Activated CD4-positive, alpha-beta T cell treated with anti-CD3 and anti-CD28 coated beads, Interleukin-2, amount 50 U/mL, for 48 hours (primary cell): Measurements from ENCODE around the gene PRKAR1B.

Experiments used
- DNase-seq, 2 experiments: peaks; one replicate each; pipeline ENCODE4 v3.0.0-alpha.2; 2020

PRKAR1B gene

DNA sequence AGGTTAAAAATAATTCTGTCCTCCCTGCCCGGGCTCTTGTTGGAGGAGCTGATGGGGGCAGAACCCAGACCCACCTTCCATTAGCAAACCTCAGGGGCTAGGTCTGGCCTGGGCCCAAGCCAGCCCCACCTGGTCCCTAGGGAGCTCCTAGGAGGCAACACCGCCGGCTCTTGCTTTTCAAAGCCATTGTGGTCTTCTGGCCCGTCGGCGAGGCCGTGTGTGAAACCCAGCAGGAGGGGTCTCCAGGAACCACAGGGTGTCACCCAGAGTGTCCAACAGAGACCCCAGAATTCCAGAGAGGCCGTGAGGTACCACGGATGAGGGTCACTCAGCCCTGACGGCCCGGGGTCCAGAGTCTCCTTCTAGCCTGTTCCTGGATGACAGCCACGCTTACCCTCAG is 190.8 kb downstream of the PRKAR1B start:
- DNase-seq = no peak

DNA sequence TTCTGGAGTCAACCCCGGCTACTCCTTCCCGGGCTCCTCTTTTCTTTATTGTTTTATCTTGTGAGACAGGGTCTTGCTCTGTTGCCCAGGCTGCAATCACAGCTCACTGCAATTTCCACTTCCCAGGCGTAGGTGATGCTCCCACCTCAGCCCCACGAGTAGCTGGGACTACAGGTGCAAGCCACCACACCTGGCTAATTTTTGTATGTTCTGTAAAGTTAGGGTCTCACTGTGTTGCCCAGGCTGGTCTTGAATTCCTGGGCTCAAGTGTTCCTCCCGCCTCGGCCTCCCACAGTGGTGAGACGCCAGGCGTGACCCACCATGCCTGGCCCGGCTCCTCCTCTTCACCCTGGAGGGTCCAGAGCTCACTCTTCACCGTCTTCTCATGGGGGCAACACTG is 192.1 kb downstream of the PRKAR1B start:
- no peak for DNase-seq

DNA sequence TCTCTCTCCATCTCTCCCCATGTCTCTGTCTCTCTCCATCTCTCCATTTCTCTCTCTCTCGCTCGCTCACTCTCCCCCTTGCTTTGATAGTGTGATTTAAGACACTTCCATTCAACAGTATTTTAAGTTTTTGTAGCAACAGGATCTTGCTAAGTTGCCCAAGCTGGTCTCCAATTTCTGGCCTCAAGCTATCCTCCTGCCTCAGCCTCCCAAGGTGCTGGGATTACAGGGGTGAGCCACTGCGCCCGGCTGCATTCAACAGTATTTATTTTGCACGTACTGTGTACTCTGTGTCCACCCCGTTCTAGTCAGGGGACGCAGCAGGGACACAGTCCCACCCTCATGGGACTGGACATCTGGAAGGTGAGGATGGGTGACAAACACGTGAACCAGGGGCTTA is 193.0 kb downstream of the PRKAR1B start:
- DNase-seq = no peak

DNA sequence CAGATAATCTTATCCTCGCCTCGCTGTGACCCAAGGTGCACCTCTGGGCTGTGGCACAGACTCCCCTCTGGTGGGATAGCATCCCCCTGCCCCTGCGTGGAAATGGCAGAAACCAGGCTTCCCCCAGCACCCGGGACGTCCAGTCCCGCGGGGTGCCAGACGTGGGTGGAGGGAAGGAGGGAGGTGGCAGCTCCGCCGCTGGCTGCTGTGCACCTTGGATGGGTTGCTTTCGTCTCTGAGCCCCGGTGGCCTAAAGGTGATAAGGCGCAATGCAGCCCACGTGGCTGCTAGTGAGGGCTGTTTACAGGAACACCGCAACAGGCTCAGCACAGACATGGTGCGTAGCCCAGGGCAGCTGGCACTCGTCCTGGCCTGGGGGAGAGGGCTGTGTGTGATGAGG is 193.8 kb downstream of the PRKAR1B start:
- no peak for DNase-seq

DNA sequence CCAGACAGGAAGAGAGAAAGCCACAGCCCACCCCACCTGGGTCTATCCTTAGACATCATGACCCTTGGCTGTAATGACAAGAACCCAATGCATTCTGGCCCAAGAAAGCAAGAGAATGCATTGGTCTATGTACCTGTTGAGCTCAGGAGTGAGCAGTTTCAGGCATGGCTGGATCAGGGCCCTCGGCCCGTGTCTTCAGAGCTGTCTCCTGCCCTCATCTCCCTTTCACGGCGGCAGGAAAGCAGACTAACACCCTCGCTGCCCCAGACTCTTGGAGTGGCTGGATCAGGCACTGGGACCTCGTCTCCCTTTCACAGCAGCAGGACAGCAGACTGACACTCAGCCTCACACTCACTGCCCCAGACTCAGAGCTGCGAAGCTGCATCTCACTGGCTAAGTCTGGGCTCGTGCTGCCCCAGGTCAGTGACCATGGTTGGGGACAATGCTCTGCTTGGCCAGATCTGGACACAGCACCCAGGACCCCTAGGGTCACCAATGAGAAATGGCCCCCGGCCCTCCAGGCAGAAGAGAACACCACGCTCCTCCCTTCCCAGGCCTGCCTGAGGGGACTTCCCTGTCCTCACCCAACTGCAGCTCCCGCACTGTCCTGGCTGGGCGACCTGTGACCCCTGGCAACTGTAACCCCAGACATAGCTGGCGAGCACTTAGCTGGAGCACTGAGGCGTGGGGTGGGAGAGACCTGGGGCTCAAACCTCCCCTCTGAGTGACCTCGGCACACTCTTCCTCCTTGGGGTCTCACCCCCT is 194.5 kb downstream of the PRKAR1B start:
- no peak for DNase-seq

DNA sequence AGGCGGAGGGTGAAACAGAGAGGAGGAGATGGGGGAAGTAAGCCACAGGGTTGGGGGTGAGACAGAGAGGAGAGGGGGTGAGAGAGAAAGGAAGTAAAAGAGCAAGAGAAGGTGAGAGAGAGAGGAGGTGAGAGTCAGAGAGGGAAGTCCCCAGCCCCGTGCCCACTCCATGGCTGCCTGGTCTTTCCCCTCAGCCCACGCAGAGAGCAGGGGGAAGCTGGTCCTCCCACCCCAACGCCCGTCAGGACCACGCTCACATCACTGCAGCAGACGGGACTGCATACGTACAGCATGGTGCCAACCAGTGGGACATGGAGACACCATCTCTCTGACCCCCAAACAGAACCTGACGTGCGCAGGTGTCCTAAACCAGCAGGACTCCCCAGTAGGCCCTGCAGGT is 195.3 kb downstream of the PRKAR1B start:
- DNase-seq = no peak

DNA sequence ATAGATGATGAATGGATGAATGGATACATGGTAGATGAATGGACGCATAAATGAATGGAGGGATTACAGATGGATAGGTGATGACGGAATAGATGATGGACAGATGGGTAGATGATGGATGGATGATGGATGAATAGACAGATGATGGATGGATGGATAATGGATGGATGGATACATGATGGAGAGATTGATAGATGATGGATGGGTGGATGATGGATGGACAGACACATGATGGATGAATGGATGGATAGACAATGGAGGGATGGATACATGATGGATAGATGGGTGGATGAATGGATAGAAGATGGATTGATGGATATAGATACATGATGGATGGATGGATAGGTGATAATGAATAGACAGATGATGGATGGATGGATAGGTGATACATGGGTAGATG is 198.6 kb downstream of the PRKAR1B start:
- DNase-seq = no peak

DNA sequence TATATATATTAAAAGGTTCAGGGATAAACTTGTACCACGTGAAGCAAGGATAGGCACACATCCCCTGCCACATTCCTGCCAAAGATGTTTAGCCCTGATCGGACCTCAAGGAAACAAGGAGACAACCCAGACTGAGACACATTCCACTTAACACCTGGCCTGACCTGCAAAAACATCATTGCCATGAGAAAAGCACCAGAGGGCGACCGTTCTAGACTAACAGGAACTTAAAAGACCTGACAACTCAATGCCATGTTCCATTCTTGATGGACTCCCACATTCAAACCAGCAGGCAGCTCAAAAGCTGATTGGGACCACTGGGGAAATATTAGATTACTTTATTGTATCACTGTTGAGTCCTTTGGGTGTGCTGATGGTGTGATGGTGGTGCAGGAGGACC is 199.4 kb downstream of the PRKAR1B start:
- no peak for DNase-seq

DNA sequence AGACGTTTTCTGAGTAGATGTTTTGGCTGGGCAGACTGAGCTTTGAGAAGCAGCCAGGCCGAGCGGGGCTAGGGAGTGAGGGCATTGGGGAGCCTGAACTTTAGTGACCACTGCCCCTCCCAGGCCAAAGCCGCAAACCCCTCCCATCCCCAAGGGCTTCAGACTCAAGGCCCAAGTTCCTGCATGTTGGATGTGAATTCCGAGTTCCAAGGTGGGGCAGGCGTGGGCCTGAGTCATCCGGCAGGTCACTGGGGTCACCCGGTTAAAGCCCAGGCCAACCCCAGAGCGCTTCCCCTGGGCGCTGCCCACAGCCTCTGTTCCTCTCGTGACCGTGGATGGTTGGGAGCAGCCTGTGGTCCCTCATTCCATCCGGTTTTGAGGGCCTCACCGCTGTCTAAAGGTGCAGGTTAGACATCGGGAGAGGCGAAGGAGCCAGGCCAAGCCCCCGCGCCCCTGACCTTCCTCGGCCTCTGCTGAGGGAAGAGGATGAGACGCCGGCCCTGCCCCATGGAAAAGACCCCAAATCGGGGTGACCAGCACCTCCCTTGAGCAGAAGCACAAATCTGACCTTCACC is 200.5 kb downstream of the PRKAR1B start:
- DNase-seq = no peak

DNA sequence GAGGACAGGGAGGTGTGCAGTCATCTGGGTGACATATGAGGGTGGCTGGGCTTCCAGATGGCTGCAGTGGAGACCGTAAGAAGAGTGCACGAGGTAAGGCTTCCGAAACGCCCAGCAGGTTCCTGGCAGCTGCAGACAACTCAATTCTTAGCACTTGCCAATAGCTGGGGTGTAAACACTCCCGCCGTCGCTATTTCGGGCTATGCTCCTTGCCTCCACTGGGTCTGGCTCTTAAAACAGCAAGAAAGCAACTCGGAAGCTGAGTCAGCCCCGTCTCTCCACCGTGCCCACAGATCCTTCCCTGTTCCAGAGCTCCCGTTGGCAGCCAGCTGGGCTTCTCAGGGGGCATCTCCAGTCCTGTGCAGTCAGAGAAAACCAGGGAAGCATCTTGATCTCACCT is 201.3 kb downstream of the PRKAR1B start:
- DNase-seq = no peak

DNA sequence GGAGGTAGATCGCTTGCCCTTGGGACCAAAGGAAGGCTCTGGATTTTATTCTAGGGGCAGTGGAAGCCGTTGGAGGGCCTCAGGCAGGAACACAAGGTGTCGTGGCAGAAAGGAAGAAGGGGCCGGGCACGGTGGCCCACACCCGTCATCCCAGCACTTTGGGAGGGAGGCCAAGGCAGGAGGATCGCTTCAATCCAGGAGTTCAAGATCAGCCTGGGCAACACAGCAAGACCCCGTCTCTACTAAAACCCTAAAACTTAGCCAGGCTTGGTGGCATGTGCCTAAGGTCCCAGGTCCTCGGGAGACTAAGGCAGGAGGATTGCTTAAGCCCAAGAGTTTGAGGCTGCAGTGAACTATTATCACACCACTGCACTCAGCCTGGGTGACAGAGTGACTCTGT is 202.3 kb downstream of the PRKAR1B start:
- no peak for DNase-seq

DNA sequence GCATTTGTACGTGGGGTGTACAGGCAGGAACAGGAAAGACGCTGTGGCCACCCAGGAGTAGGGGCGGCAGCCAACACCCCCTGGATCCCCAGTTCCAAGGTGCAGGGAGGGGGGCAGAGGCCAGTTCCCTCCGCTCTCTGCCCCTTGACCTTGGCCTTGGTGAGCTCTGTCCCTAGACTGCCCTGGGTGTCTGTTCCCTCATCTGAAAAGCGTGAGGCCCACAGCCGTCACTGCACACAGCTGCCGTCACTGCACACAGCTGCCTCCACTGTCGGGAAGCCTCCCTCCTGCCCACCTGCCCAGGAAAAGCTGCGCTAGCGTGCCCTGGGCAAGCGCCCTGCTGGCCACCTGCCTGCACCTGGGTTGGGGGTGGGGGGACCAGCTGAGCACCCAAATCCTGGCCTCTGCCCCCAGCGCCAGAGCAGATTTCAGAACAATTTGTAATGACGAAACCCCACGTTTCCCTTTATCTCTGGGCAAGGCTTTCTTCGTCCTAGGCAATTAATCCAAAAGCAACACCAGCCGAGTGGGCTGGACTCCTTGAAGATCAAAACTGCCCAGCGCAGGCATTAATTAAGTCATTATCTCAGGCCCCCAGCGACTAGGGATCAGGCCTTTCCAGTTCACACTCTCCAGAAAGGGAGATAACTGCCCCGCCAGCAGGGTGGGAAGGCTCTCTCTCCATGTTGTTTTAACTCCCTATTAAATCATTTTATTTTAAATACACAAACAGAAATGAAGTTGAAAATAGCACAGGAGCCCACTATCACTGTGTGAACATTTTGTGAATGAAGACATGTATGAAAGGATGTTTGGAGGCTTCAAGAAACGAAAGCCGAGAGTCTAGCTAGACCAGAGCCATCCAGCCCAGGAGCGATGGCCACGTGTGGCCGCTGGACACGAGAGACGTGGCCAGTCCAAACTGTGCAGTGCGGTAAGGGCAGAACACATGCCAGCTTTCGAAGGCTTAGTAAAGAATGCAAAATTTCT is 203.4 kb downstream of the PRKAR1B start:
- DNase-seq = no peak

DNA sequence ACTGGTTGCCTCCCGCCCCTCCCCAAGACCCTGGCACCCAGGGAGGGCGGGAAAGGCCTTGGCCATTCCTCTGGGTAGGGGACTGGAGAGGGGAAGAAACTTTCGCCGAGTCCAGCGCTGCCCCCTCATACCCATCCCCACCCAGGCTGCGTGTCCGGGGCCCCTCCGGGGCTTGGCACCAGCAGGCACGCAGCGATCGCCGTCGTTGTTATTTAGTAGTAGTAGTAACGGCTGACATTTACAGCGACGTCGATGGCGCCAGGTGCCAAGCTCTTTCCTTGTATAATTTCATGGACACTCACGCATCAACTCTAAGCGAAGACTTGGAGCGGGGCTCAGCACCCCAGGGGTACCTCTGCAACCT is 204.1 kb downstream of the PRKAR1B start:
- DNase-seq = no peak

DNA sequence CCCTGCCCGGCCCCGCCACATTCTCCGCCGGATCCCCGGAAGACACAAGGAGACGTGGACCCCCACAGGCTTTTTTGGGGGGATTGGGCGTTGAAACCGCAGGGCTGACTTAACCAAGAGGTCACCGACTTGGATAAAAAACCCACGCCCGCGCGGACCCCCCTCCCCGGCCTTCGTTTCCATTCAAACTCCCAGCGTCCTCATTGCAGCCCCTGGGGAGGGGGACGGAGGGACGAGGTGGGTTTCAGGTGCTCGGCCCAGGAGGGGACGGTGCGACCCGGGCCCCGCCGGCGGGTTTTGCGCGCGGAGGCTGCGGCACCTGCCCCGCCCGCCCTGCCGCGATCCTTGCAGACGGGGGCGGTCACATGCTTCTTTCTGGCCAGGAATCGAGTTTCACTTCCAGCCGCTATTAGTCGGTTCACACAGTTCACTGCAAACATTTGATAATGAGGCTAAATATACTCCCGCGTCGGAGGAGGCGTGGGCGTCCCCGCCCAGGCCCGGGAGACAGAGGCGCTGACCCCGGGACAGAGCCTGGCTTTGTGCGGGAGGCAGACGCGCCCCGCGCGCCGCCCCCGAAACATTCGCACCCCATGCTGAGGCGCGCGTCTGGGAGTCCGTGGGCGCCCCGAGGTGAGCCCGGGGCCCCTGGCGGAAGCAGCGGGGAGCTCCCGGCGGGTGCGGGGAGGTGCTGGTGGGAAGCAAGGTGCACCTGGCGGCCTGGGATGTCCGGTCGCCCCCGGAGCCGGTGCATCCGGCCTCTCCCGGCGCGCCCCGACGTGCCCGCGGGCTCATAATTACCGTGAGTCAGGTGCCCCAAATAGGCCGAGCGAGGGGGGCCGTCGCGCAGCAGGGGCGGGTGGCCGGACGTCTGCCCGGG is 204.8 kb downstream of the PRKAR1B start:
- DNase-seq = peak in 1 of 2 experiments; percentile 41

DNA sequence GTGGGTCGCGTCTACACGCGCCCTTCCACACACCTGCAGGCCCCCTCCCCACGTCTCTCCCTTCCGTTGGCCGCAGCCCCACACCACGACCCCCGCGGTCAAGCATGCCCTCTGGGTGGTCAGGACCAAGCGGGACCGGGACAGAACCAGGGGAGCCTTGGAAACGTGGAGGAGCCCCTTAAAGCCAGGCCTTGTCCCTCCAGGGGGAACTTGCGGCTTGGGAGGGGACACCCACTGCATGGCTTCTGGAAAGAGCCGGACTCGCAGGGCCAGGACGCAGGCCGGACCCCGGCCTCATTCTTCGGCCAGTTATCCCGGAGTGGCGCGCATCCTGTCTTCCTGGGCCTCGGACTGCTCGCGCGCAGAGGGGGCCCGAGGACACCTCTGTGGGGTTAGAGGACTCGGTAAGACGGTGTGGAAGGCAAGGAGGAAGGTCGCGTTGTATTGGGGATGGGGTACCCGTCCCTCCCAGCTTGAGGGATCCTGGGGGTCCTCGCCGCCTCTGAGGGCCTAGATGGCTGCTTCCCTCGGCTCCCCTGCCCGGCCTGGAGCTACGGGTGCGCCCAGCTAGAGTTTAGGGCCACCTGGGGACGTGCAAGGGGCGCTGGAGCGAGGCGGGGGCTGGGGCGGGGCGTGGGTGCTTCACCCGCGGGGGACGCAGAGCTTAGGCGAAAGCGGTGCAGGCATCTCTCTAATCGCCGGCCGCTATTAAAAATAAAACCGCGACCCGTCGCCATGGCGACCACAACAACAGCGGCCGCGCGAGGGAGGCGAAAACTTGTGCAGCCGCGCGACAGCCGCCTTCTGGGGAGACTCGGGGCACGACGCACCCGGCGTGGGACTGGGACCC is 205.6 kb downstream of the PRKAR1B start:
- peak in 1 of 2 experiments; percentile 34 for DNase-seq

DNA sequence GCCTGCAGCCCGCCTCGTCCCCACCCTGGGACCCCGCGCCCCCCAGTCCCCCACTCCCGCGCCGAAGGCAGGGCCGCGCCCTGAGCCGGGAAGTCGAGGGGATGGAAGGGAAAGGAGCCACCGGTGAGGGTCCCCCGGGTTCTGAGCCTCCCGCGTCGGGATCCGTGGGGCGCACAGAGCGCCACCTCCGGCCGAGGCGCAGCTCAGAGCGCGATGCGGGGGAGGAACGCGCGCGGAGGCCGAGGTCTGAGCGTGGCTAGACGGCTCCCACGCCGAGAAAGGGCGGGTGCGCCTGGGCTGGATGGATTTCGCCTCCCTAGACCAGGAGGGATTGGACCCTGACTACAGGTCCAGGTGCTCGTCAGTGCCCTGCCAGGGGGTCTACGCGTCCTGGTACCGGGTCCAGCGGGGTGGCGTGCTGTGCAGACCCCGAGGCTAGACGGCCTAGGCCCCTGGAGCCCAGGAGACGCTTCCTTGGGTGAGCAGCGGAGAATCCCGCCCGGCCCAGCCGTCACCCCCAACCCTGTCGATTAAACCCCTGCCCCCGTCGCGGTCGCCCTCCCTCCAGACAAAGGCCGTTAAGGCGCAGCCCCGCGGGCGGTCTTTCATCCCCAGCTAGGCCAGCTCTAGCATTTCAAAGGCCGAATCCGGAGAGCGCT is 206.4 kb downstream of the PRKAR1B start:
- DNase-seq = peak in 1 of 2 experiments; percentile 21

DNA sequence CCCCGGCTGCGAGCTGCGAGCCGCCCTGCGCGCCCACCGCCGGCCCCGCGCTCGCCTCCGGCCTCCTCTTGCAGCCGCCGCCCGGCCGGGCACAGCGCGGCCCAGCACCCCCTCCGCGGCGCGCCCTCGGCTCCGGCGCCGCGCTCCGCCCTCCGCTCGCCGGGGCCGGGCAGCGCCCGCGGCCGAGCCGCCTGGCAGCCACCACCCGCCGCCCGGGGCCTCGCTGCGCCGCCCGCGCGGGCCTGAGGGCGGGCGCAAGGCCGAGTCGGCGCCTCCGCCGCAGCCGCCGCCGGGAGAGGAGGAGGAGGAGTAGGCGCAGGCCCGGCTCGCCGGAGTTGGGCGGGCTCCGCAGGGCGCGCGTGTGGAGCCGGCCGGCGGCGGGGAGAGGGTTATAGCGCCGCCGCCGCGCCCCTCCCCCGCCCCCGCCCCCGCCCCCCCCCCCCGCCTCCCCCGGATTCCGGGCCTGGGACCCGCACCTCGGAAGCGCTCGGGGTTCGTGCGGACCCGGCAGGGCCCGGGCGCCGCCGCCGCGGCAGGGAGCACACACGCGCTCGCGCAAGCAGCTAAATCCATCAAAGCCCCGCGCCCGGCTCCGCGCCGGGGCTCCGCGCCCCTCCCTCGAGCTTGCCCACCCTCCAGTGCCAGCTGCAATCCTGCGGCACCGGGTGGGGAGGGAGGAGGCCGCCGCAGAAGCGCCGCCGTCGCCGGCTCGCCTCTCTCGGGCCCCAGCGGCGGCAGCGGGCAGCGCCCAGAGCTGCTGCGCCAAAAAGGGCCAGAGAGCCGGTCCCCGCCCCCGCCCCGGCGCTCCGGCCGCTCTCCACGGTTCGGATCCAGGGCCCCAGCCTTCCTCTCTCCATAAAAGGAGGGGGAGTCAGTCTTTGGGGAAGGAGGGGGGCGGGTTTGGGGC is 207.3 kb downstream of the PRKAR1B start, which contains the start of gene PDGFA:
PDGFA (minus strand) TSS at position 363 of the 907 bp plus-strand sequence. CDS start 845 bp downstream, outside the sequence.
- DNase-seq = peak in 1 of 2 experiments; percentile 40

DNA sequence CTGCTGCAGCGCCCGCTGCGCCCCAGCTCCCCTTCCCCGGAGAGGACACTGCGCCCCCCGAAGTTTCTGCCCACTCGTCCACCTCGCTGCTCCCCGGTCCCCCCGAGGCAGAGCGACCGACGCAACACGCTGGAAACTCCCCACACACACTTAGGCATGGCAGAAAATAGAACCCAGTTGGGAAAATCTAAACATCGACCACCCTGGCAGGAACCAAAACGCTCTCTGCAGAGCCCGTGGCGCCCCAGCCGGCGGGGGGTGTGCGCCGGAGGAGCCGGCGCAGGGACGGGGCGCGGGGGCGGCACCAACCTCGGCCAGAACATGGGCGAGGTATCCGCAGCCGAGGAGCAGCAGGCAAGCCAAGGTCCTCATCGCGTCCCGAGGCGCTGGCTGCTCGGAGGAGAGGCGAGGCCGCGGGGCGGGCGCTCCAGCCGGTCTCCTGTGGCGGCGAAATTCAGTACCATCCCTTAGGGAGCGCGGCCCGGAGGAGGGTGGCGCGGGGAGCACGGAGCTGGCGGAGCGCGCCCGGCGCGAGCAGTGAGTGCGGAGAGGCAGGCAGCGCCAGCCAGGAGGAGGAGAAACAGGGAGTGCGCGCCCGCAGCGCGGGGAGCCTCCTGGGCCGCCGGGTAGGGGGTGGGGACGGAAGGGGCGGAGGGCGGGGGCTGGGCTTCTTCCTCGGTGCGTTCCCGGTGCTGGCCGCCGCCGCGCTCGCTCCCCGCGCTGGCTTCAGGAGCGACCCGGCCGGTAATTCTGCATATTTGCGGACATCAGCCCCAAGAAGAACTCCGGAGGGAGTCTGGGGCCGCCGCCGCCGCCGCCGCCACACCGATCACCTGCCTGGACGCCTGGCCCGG is 208.2 kb downstream of the PRKAR1B start:
- peak; percentile 72 to 76 for DNase-seq
